Thyroid gland (tissue), 4 donors: ENCODE measurements around the gene CHRNG. TPM values are rescaled to one million over a fixed set of nuclear protein-coding genes. Genes with fewer than 3 reads are reported as not detected.

Experiments used
- DNase-seq, 2 donors: peaks; one replicate each; pipeline ENCODE4 v3.0.0-alpha.2; 2019
- H3K27ac ChIP-seq, 3 donors: fragments of 200-600 bp; sonication (generic); 1 replicate in 2 of 3; 2 replicates in 1 of 3; pipeline ENCODE4 v1.5.1; 2016 to 2019; ENCODE audit warnings: mild to moderate bottlenecking in 1 of 3, moderate library complexity in 1 of 3
- H3K27me3 ChIP-seq: fragments of 200-600 bp; sonication (generic); one replicate; pipeline ENCODE4 v1.5.1; 2019
- H3K36me3 ChIP-seq, 2 donors: fragments of 200-600 bp; sonication (generic); one replicate each; pipeline ENCODE4 v1.5.1; 2016 to 2019
- H3K4me1 ChIP-seq, 2 donors: fragments of 200-600 bp; sonication (generic); one replicate each; pipeline ENCODE4 v1.5.1; 2017 to 2019
- H3K4me3 ChIP-seq, 3 donors: fragments of 200-600 bp; sonication (generic); replicated peaks in 1 of 3; 1 replicate in 2 of 3; 2 replicates in 1 of 3; pipeline ENCODE4 v1.5.1; 2016; ENCODE audit warnings: mild to moderate bottlenecking in 1 of 3
- H3K9me3 ChIP-seq: fragments of 200-600 bp; sonication (generic); one replicate; pipeline ENCODE4 v1.5.1; 2017
- CTCF ChIP-seq, 6 experiments: fragments of 200-600 bp in 3 of 6; fragments of 450-650 bp in 3 of 6; sonication (generic) in 3 of 6; IDR thresholded peaks; one replicate each; pipeline ENCODE4 v1.5.1; 2016 to 2019; ENCODE audit warnings: antibody characterized with exemption in 6 of 6, mild to moderate bottlenecking in 2 of 6, inconsistent platforms in 1 of 6, moderate library complexity in 1 of 6
- POLR2A ChIP-seq, 2 donors: fragments of 450-650 bp; IDR thresholded peaks; one replicate each; pipeline ENCODE4 v1.6.1; 2017; ENCODE audit warnings: antibody characterized with exemption in 2 of 2, mild to moderate bottlenecking in 2 of 2, moderate library complexity in 1 of 2
- WGBS, 2 donors: methylation state at CpG; one replicate each; pipeline ENCODE4 v1.1.5; 2017; 5-methylcytosine and 5-hydroxymethylcytosine counted together
- intact Hi-C: fragments of 100-400 bp; cut with DNase I; formaldehyde crosslinking; loops from one replicate; pipeline ENCODE4 v1.15.1; 2023
- total RNA-seq, 4 donors: library from RNA; depleted of rRNA; stranded (reverse); fragments of >200 nt; gene quantifications; one replicate each; pipeline ENCODE4 v1.2.3, GENCODE V29; 2016

Gene CHRNG
- total RNA-seq, 4 donors from 2014 or later: not detected

GRCh38 chr2:232541961-232542714 lies 2.6 kb downstream of the CHRNG start:
- no peaks in the 10 kb centered on the region for H3K36me3 ChIP-seq
- no peaks in the 10 kb centered on the region for H3K4me1 ChIP-seq
- TF ChIP-seq CTCF (IDR thresholded peaks at IDR 0.05): no peak
- TF ChIP-seq POLR2A (IDR thresholded peaks at IDR 0.05): no peak
- intact Hi-C loops: no loop called here
- DNase-seq: no peak
- no peaks in the 10 kb centered on the region for H3K27me3 ChIP-seq
- H3K27ac ChIP-seq: no peak overlapping the region
- WGBS, 2 donors: 72 to 81% methylated on average over 8 of the region's 9 CpGs
- no peak overlapping the region for H3K4me3 ChIP-seq
- no peaks in the 10 kb centered on the region for H3K9me3 ChIP-seq

- H3K9me3 ChIP-seq: no peaks in the 10 kb centered on the region
- no peaks in the 10 kb centered on the region for H3K36me3 ChIP-seq
- H3K27ac ChIP-seq: no peak overlapping the region
- H3K27me3 ChIP-seq: no peaks in the 10 kb centered on the region
- no peak overlapping the region for H3K4me3 ChIP-seq
- H3K4me1 ChIP-seq: no peaks in the 10 kb centered on the region
- intact Hi-C loops: no loop called here
- WGBS, 2 donors: 86 to 91% methylated on average over 15 to 17 of the region's 20 CpGs
- TF ChIP-seq POLR2A (IDR thresholded peaks at IDR 0.05) (no peak), CTCF (IDR thresholded peaks at IDR 0.05) (no peak)
- no peak for DNase-seq
Observed at GRCh38 chr2:232542715-232543467, 3.4 kb downstream of the CHRNG start.

GRCh38 chr2:232543491-232543890 lies 4.0 kb downstream of the CHRNG start:
- DNase-seq: no peak
- Histone ChIP-seq H3K4me1 (no peaks in the 10 kb centered on the region), H3K27me3 (no peaks in the 10 kb centered on the region), H3K9me3 (no peaks in the 10 kb centered on the region), H3K36me3 (no peaks in the 10 kb centered on the region), H3K4me3 (no peak overlapping the region), H3K27ac (no peak overlapping the region)
- WGBS, 2 donors: 93 to 97% methylated on average over 13 to 14 of the region's 14 CpGs
- intact Hi-C loops: no loop called here
- TF ChIP-seq CTCF (IDR thresholded peaks at IDR 0.05): no peak
- TF ChIP-seq POLR2A (IDR thresholded peaks at IDR 0.05): no peak

GRCh38 chr2:232543928-232544631 lies 4.6 kb downstream of the CHRNG start:
- intact Hi-C loops: no loop called here
- no peak for DNase-seq

More at GRCh38 chr2:232543928-232544631, 4.6 kb downstream of the CHRNG start:
- TF ChIP-seq CTCF (IDR thresholded peaks at IDR 0.05) (no peak), POLR2A (IDR thresholded peaks at IDR 0.05) (no peak)
- Histone ChIP-seq H3K27me3 (no peaks in the 10 kb centered on the region), H3K4me3 (no peak overlapping the region), H3K27ac (no peak overlapping the region), H3K36me3 (no peaks in the 10 kb centered on the region), H3K4me1 (no peaks in the 10 kb centered on the region), H3K9me3 (no peaks in the 10 kb centered on the region)
- WGBS, 2 donors: 98 to 100% methylated on average over 6 to 8 of the region's 19 CpGs
